K562 (cell line): ENCODE results near the gene KCNH2. TPM values are rescaled to one million over a fixed set of nuclear protein-coding genes. Genes with fewer than 3 reads are reported as not detected.

Experiments used
- FOXA3 ChIP-seq, 2 experiments: fragments of 450-650 bp in 1 of 2; sonication (generic) in 1 of 2; formaldehyde crosslinking; IDR thresholded peaks in 1 of 2; conservative IDR thresholded peaks in 1 of 2; 2 replicates each; pipeline versions ENCODE4 v1.4.0 to v1.8.0; 2020 to 2022; ENCODE audit warnings: mild to moderate bottlenecking in 2 of 2, missing genetic modification reagents in 1 of 2
- GATA2 ChIP-seq: sonication (generic); formaldehyde crosslinking; IDR thresholded peaks from 2 replicates; pipeline ENCODE4 v1.4.0; 2020; ENCODE audit warnings: mild to moderate bottlenecking, missing genetic modification reagents
- MAFF ChIP-seq: IDR thresholded peaks from 2 replicates; pipeline ENCODE4 v1.6.1; 2012; ENCODE audit warnings: low read length, improper control_type of control experiment
- MAFK ChIP-seq: IDR thresholded peaks from 2 replicates; pipeline ENCODE4 v1.6.1; 2011; ENCODE audit warnings: low read length, improper control_type of control experiment
- RAD51 ChIP-seq: fragments of 450-650 bp; IDR thresholded peaks from 2 replicates; pipeline ENCODE4 v1.7.1; 2016; ENCODE audit warnings: low read depth, mild to moderate bottlenecking, borderline replicate concordance
- RB1 ChIP-seq: fragments of 450-650 bp; IDR thresholded peaks from 2 replicates; pipeline ENCODE4 v1.6.1; 2017; ENCODE audit warnings: low read depth, mild to moderate bottlenecking
- RCOR1 ChIP-seq, 2 experiments: IDR thresholded peaks; 2 replicates each; pipeline ENCODE4 v1.6.1; 2012; ENCODE audit warnings: low read depth in 2 of 2, low read length in 2 of 2, borderline replicate concordance in 1 of 2, improper control_type of control experiment in 1 of 2
- ZFX ChIP-seq: sonication (generic); formaldehyde crosslinking; IDR thresholded peaks from 2 replicates; pipeline ENCODE4 v1.8.0; 2022; ENCODE audit warnings: mild to moderate bottlenecking, missing genetic modification reagents, moderate library complexity
- ZNF224 ChIP-seq: sonication (generic); formaldehyde crosslinking; IDR thresholded peaks from 2 replicates; pipeline ENCODE4 v1.8.0; 2022; ENCODE audit warnings: mild to moderate bottlenecking, missing genetic modification reagents
- ZNF583 ChIP-seq: fragments of 250-450 bp; sonication (Bioruptor Pico); IDR thresholded peaks from 2 replicates; pipeline ENCODE4 v1.4.0; 2020
- polyA plus RNA-seq, 8 experiments: library from polyadenylated mRNA; depleted of rRNA in 4 of 8; stranded (reverse) in 5 of 8; unstranded in 3 of 8; fragments of >200 nt; fragmentation: Nextera tagmentation in 2 of 8; fragmentation: Illumina TruSeq in 1 of 8; extraction: Ambion mirVana in 2 of 8; extraction: Trizol in 1 of 8; gene quantifications; 2 replicates each; pipeline versions ENCODE4 v1.2.1 to v1.2.3, GENCODE V29; 2011 to 2014; ENCODE audit warnings: inconsistent platforms in 1 of 8, missing spikeins in 1 of 8
- total RNA-seq, 7 experiments: library from RNA; depleted of rRNA in 6 of 7; stranded (reverse); fragments of >200 nt in 6 of 7; fragmentation: Illumina TruSeq in 2 of 7; extraction: Trizol in 2 of 7; gene quantifications; 2 replicates each; pipeline versions ENCODE4 v1.2.1 to v1.2.3, GENCODE V29; 2011 to 2021; ENCODE audit warnings: low replicate concordance in 1 of 7
- TF ChIP-seq, protein P1 (sequence below): fragments of 450-650 bp; IDR thresholded peaks from 2 replicates; pipeline ENCODE4 v1.6.1; 2016; ENCODE audit warnings: antibody characterized with exemption
- TF ChIP-seq, protein P2 (sequence below): IDR thresholded peaks from 2 replicates; pipeline ENCODE4 v1.6.1; 2014; ENCODE audit warnings: antibody characterized with exemption
- TF ChIP-seq, protein P3 (sequence below): fragments of 450-650 bp; IDR thresholded peaks from 2 replicates; pipeline ENCODE4 v1.6.1; 2018; ENCODE audit warnings: mild to moderate bottlenecking, low read depth; ENCODE audit not compliant: partially characterized antibody
- TF ChIP-seq, protein P4 (sequence below): fragments of 250-450 bp; sonication (Bioruptor Pico); IDR thresholded peaks from 2 replicates; pipeline ENCODE4 v1.5.0; 2021; ENCODE audit warnings: mild to moderate bottlenecking, moderate library complexity
- TF ChIP-seq, protein P5 (sequence below): sonication (generic); formaldehyde crosslinking; IDR thresholded peaks from 2 replicates; pipeline ENCODE4 v1.8.0; 2023; ENCODE audit warnings: mild to moderate bottlenecking, missing genetic modification reagents

The KCNH2 gene
- total and polyA plus RNA-seq, 9 of the 15 experiments (the other 6 are each of a cell fraction or from before 2014, with no cell fraction given): 18.1 to 368 (median 218) TPM

DNA sequence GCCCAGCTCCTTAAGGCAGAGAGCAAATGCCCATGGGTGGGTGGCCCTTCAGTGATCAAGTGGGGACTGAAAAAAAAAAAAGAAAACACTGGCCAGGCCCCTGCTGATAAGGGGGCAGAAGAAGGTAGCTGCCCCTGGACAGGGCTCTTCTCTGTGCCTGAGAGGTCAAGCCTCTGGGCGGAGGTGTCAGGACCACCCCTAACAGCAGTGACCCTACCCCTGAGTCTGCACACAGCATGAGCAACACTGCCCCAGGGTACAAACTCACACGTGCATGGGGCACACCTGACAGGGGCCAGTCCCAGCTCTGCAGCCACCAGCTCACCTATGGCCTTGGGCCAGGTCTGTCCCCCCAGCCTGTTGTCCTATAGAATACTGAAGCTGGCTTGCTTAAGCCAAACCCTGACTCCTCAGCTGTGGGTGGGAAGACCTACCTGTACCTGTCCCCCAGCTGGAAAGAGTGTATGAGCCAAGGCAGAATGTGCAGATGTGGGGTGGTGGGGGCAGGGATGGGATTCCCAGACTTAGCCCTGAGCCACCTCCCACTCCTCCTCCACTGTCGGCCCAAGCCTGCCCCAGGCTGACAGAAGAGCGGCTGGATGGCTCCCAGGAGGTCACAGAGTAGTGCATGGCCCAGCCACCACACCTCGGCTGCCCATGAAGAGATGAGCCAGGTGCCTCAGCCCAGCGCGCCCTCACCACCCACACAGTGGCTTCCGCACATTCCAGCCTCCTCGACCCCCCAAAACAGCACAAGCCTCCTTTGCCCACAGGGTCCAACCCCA is 23.7 kb downstream of the KCNH2 start (continued):
- TF ChIP-seq, protein P1, sequence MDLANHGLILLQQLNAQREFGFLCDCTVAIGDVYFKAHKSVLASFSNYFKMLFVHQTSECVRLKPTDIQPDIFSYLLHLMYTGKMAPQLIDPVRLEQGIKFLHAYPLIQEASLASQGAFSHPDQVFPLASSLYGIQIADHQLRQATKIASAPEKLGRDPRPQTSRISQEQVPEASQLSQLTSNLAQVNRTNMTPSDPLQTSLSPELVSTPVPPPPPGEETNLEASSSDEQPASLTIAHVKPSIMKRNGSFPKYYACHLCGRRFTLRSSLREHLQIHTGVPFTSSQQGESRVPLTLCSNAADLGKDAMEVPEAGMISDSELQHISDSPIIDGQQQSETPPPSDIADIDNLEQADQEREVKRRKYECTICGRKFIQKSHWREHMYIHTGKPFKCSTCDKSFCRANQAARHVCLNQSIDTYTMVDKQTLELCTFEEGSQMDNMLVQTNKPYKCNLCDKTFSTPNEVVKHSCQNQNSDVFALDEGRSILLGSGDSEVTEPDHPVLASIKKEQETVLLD: no peak
- no peak for TF ChIP-seq ZNF583 (CRISPR knock-in tag)
- TF ChIP-seq MAFF: no peak
- no peak; a peak in 1 of 4 replicates for TF ChIP-seq RCOR1 (IDR thresholded peaks at IDR 0.05; ENCODE audit: borderline replicate concordance in 1 of 2, low read depth in 2 of 2, low read length in 2 of 2)
- TF ChIP-seq, protein P2, sequence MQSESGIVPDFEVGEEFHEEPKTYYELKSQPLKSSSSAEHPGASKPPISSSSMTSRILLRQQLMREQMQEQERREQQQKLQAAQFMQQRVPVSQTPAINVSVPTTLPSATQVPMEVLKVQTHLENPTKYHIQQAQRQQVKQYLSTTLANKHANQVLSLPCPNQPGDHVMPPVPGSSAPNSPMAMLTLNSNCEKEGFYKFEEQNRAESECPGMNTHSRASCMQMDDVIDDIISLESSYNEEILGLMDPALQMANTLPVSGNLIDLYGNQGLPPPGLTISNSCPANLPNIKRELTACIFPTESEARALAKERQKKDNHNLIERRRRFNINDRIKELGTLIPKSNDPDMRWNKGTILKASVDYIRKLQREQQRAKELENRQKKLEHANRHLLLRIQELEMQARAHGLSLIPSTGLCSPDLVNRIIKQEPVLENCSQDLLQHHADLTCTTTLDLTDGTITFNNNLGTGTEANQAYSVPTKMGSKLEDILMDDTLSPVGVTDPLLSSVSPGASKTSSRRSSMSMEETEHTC: no peak
- TF ChIP-seq, protein P3, sequence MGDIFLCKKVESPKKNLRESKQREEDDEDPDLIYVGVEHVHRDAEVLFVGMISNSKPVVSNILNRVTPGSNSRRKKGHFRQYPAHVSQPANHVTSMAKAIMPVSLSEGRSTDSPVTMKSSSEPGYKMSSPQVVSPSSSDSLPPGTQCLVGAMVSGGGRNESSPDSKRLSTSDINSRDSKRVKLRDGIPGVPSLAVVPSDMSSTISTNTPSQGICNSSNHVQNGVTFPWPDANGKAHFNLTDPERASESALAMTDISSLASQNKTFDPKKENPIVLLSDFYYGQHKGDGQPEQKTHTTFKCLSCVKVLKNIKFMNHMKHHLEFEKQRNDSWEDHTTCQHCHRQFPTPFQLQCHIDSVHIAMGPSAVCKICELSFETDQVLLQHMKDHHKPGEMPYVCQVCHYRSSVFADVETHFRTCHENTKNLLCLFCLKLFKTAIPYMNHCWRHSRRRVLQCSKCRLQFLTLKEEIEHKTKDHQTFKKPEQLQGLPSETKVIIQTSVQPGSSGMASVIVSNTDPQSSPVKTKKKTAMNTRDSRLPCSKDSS: no peak
- no peak for TF ChIP-seq FOXA3 (CRISPR knock-in tag; conservative IDR thresholded peaks at IDR 0.05 in 1 of 2, IDR thresholded peaks at IDR 0.05 in 1 of 2)
- TF ChIP-seq RAD51: no peak
- 0 out of 2 replicates have a peak, but pooled peaks have one; percentile 17 for TF ChIP-seq ZFX (CRISPR knock-in tag)
- no peak for TF ChIP-seq ZNF224 (CRISPR knock-in tag)
- no peak for TF ChIP-seq MAFK
- TF ChIP-seq RB1: 0 out of 2 replicates have a peak, but pooled peaks have one; percentile 7
- no peak for TF ChIP-seq GATA2 (CRISPR knock-in tag)
- TF ChIP-seq, protein P4, sequence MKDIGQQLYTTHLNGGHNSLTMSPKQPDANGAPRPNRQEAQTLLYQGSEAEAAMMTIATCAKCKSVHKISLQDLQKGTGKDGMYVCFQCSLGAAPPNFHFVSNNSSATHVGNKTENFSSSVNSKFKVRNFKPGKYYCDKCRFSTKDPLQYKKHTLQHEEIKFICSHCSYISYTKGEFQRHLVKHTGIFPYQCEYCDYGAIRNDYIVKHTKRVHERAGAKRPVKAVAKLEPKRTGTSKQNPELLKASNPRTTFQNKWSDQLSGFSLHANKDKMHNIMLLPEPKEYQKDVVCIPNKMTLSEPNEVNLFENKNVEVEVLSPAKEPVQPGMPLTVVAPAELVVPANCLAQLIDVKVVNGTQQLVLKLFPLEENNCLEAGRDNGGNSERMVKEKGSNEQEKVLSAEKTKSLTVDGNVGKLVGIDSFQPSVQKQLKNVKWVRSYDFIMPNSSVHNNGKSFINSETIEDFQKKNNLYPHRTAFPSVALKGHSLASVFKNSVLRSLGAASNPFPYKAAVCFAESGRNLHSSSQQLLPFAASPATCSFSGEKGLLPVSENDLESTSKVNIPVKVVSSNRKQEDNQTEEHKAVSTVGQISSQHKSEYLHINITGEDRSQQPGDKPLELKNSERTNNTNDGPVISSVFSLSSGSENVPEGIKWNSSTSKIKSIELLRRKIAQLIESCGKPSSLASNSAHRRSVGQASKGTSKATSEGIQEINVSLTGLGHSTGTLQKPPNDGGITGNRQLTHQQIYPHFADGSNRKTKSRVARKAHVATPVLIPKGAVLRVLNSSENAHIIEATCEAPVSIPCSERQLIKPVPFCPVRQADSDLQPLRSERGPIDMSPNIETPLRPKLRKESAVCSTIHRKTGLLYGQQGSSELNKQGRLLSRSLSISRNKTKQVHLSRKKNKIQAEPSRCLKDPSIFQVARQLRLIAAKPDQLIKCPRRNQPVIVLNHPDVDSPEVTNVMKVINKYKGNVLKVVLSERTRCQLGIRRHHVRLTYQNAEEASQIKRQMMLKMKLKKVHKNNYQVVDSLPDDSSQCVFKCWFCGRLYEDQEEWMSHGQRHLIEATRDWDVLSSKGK (CRISPR knock-in tag): no peak
- TF ChIP-seq, protein P5, sequence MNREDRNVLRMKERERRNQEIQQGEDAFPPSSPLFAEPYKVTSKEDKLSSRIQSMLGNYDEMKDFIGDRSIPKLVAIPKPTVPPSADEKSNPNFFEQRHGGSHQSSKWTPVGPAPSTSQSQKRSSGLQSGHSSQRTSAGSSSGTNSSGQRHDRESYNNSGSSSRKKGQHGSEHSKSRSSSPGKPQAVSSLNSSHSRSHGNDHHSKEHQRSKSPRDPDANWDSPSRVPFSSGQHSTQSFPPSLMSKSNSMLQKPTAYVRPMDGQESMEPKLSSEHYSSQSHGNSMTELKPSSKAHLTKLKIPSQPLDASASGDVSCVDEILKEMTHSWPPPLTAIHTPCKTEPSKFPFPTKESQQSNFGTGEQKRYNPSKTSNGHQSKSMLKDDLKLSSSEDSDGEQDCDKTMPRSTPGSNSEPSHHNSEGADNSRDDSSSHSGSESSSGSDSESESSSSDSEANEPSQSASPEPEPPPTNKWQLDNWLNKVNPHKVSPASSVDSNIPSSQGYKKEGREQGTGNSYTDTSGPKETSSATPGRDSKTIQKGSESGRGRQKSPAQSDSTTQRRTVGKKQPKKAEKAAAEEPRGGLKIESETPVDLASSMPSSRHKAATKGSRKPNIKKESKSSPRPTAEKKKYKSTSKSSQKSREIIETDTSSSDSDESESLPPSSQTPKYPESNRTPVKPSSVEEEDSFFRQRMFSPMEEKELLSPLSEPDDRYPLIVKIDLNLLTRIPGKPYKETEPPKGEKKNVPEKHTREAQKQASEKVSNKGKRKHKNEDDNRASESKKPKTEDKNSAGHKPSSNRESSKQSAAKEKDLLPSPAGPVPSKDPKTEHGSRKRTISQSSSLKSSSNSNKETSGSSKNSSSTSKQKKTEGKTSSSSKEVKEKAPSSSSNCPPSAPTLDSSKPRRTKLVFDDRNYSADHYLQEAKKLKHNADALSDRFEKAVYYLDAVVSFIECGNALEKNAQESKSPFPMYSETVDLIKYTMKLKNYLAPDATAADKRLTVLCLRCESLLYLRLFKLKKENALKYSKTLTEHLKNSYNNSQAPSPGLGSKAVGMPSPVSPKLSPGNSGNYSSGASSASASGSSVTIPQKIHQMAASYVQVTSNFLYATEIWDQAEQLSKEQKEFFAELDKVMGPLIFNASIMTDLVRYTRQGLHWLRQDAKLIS: no peak
